H9 (cell line): ENCODE measurements around the gene SRA1. TPM values are rescaled to one million over a fixed set of nuclear protein-coding genes. Genes with fewer than 3 reads are reported as not detected.

Experiments used
- DNase-seq: peaks from one replicate; pipeline ENCODE4 v3.0.0-alpha.2; 2017
- H2AFZ ChIP-seq: one replicate; pipeline ENCODE4 v1.6.1; 2013; ENCODE audit warnings: mild to moderate bottlenecking, low read length, control low read depth, moderate library complexity
- H2AK5ac ChIP-seq: 2 replicates; pipeline ENCODE4 v1.6.1; 2013; ENCODE audit warnings: low read length, control low read depth, mixed read lengths; ENCODE audit not compliant: insufficient read length
- H2BK120ac ChIP-seq: one replicate; pipeline ENCODE4 v1.6.1; 2013; ENCODE audit warnings: low read depth, mild to moderate bottlenecking, low read length, control low read depth, inconsistent platforms; ENCODE audit not compliant: poor library complexity, severe bottlenecking
- H2BK12ac ChIP-seq: 2 replicates; pipeline ENCODE4 v1.6.1; 2013; ENCODE audit warnings: low read length, control low read depth, mixed read lengths, low read depth; ENCODE audit not compliant: insufficient read length
- H2BK15ac ChIP-seq: 2 replicates; pipeline ENCODE4 v1.6.1; 2013; ENCODE audit warnings: low read depth, low read length, control low read depth
- H2BK20ac ChIP-seq: one replicate; pipeline ENCODE4 v1.6.1; 2013; ENCODE audit warnings: low read depth, mild to moderate bottlenecking, low read length, control low read depth, inconsistent platforms; ENCODE audit not compliant: poor library complexity, severe bottlenecking
- H2BK5ac ChIP-seq: 2 replicates; pipeline ENCODE4 v1.6.1; 2013; ENCODE audit warnings: low read length, control low read depth, mixed read lengths; ENCODE audit not compliant: insufficient read length
- H3K14ac ChIP-seq: 2 replicates; pipeline ENCODE4 v1.6.1; 2013; ENCODE audit warnings: low read length, control low read depth; ENCODE audit not compliant: insufficient read depth
- H3K18ac ChIP-seq: 2 replicates; pipeline ENCODE4 v1.6.1; 2013; ENCODE audit warnings: low read depth, mild to moderate bottlenecking, mixed read lengths, low read length, control low read depth; ENCODE audit not compliant: insufficient read length
- H3K23ac ChIP-seq: 2 replicates; pipeline ENCODE4 v1.6.1; 2013; ENCODE audit warnings: low read length, control low read depth, mixed read lengths, low read depth; ENCODE audit not compliant: insufficient read length
- H3K23me2 ChIP-seq: 2 replicates; pipeline ENCODE4 v1.6.1; 2013; ENCODE audit warnings: low read depth, mild to moderate bottlenecking, mixed read lengths, low read length, control low read depth; ENCODE audit not compliant: insufficient read length, poor library complexity, severe bottlenecking
- H3K27ac ChIP-seq: 2 replicates; pipeline ENCODE4 v1.5.1; 2013; ENCODE audit warnings: low read length, control low read depth, mixed read lengths, low read depth; ENCODE audit not compliant: insufficient read length
- H3K27me3 ChIP-seq: 2 replicates; pipeline ENCODE4 v1.6.1; 2013; ENCODE audit warnings: low read length, control low read depth, inconsistent platforms; ENCODE audit not compliant: insufficient read depth
- H3K4ac ChIP-seq: 2 replicates; pipeline ENCODE4 v1.6.1; 2013; ENCODE audit warnings: low read depth, mild to moderate bottlenecking, control low read depth, inconsistent platforms, low read length, moderate library complexity
- H3K4me1 ChIP-seq: 2 replicates; pipeline ENCODE4 v1.6.1; 2013; ENCODE audit warnings: low read length, control low read depth, inconsistent platforms; ENCODE audit not compliant: insufficient read depth
- H3K4me2 ChIP-seq: 2 replicates; pipeline ENCODE4 v1.6.1; 2013; ENCODE audit warnings: low read length, control low read depth, mixed read lengths; ENCODE audit not compliant: insufficient read length, insufficient read depth
- H3K56ac ChIP-seq: 2 replicates; pipeline ENCODE4 v1.6.1; 2013; ENCODE audit warnings: low read depth, mild to moderate bottlenecking, mixed read lengths, low read length, control low read depth; ENCODE audit not compliant: insufficient read length
- H3K79me1 ChIP-seq: 2 replicates; pipeline ENCODE4 v1.6.1; 2013; ENCODE audit warnings: low read depth, mild to moderate bottlenecking, moderate library complexity, low read length, control low read depth, inconsistent platforms; ENCODE audit not compliant: insufficient read depth, poor library complexity, severe bottlenecking
- H3K79me2 ChIP-seq: 2 replicates; pipeline ENCODE4 v1.6.1; 2013; ENCODE audit warnings: low read length, control low read depth, inconsistent platforms; ENCODE audit not compliant: insufficient read depth
- H3K9ac ChIP-seq: 2 replicates; pipeline ENCODE4 v1.6.1; 2013; ENCODE audit warnings: low read length, control low read depth, mixed read lengths; ENCODE audit not compliant: insufficient read length; ENCODE audit errors: extremely low read depth
- H3K9me3 ChIP-seq: one replicate; pipeline ENCODE4 v1.6.1; 2013; ENCODE audit warnings: low read depth, low read length, inconsistent platforms; ENCODE audit not compliant: control insufficient read depth
- H3T11ph ChIP-seq: one replicate; pipeline ENCODE4 v1.6.1; 2013; ENCODE audit warnings: mild to moderate bottlenecking, low read length, control low read depth, inconsistent platforms
- H4K20me1 ChIP-seq: one replicate; pipeline ENCODE4 v1.6.1; 2013; ENCODE audit not compliant: control insufficient read depth, insufficient read length, insufficient read depth
- H4K5ac ChIP-seq: 2 replicates; pipeline ENCODE4 v1.6.1; 2013; ENCODE audit warnings: low read depth, mild to moderate bottlenecking, mixed read lengths, low read length, control low read depth; ENCODE audit not compliant: insufficient read length
- H4K8ac ChIP-seq: replicated peaks from 2 replicates; pipeline ENCODE4 v1.6.1; 2013; ENCODE audit warnings: low read length, control low read depth, mixed read lengths, low read depth; ENCODE audit not compliant: insufficient read length
- H4K91ac ChIP-seq: 2 replicates; pipeline ENCODE4 v1.6.1; 2013; ENCODE audit warnings: low read depth, mild to moderate bottlenecking, moderate library complexity, mixed read lengths, low read length, control low read depth; ENCODE audit not compliant: insufficient read length
- H3K27ac Mint-ChIP-seq, 3 experiments: 2 replicates in 2 of 3; 3 replicates in 1 of 3; pipeline ENCODE4 v1.8.0; 2020 to 2021; ENCODE audit warnings: mixed read lengths in 3 of 3, mild to moderate bottlenecking in 1 of 3, moderate library complexity in 1 of 3
- H3K27me3 Mint-ChIP-seq: 2 replicates; pipeline ENCODE4 v1.8.0; 2021; ENCODE audit warnings: low read depth, mild to moderate bottlenecking, moderate library complexity, mixed read lengths
- H3K36me3 Mint-ChIP-seq, 3 experiments: 2 replicates in 2 of 3; 3 replicates in 1 of 3; pipeline ENCODE4 v1.8.0; 2020 to 2021; ENCODE audit warnings: low read depth in 3 of 3, mixed read lengths in 3 of 3; ENCODE audit not compliant: insufficient read depth in 1 of 3
- H3K4me1 Mint-ChIP-seq, 2 experiments: 2 replicates each; pipeline ENCODE4 v1.8.0; 2020; ENCODE audit warnings: mixed read lengths in 2 of 2
- H3K4me3 Mint-ChIP-seq, 2 experiments: 2 replicates in 1 of 2; 3 replicates in 1 of 2; pipeline ENCODE4 v1.8.0; 2020 to 2021; ENCODE audit warnings: mild to moderate bottlenecking in 2 of 2, mixed read lengths in 2 of 2, moderate library complexity in 1 of 2
- H3K9me3 Mint-ChIP-seq, 2 experiments: 2 replicates in 1 of 2; 3 replicates in 1 of 2; pipeline ENCODE4 v1.8.0; 2020; ENCODE audit warnings: mild to moderate bottlenecking in 2 of 2, mixed read lengths in 2 of 2, moderate library complexity in 1 of 2
- CTCF ChIP-seq: fragments of 200-600 bp; sonication (generic); conservative IDR thresholded peaks from 3 replicates; pipeline ENCODE4 v1.8.0; 2021; ENCODE audit warnings: antibody characterized with exemption, mild to moderate bottlenecking
- WGBS: extraction: QIAGEN DNeasy Blood & Tissue Kit; methylation state at CpG from one replicate; pipeline ENCODE4 v1.1.7; 2013; ENCODE audit warnings: missing lambda C conversion rate, low lambda C conversion rate, mixed read lengths; ENCODE audit not compliant: insufficient read length; ENCODE audit errors: extremely low coverage; 5-methylcytosine and 5-hydroxymethylcytosine counted together
- long read RNA-seq: library from polyadenylated mRNA; unstranded; transcript quantifications from one replicate; pipeline ENCODE4 v2.0.0, GENCODE V29; 2020
- total RNA-seq: library from RNA; stranded (reverse); gene quantifications from 2 replicates; pipeline ENCODE4 v1.2.1, GENCODE V29; 2021

SRA1 gene
- total RNA-seq: 49.3 and 54.0 TPM in 2 replicates
- long read RNA-seq, transcript SRA1-201 (5 exons, 2,107 nt): major isoform, 137 of 226 reads
- long read RNA-seq, transcript SRA1-206 (3 exons, 769 nt): minor isoform, 11 of 226 reads
- long read RNA-seq, transcript SRA1-205 (4 exons, 1,466 nt): minor isoform, 61 of 226 reads
- long read RNA-seq, partial matches to known transcripts: 3 of 226 reads
- long read RNA-seq, other reads (novel, unspliced or antisense): 12 of 226 reads

- Histone ChIP-seq H2BK5ac (no peak within 1 kb of the TSS), H3K4me1 (0 out of 2 replicates have a peak, but pooled peaks cover 3% of the 10 kb centered on the region), H3K4ac (no peak within 1 kb of the TSS; the same call in none of the 2 replicates), H4K20me1 (no peaks in the 10 kb centered on the region), H4K5ac (no peak within 1 kb of the TSS), H3K56ac (no peak within 1 kb of the TSS), H3K23me2 (no peaks in the 10 kb centered on the region), H3K27me3 (no peaks in the 10 kb centered on the region), H3K18ac (peak within 1 kb of the TSS; percentile 90), H2BK20ac (no peak within 1 kb of the TSS), H3K79me2 (peaks cover 6% of the 10 kb centered on the region), H3K27ac (no peak within 1 kb of the TSS), H3K79me1 (peaks cover 3% of the 10 kb centered on the region), H2AK5ac (no peak within 1 kb of the TSS), H3K9ac (peak within 1 kb of the TSS; percentile 87), H3K14ac (peak within 1 kb of the TSS; percentile 87), H4K8ac (no peak within 1 kb of the TSS), H3K4me2 (peak within 1 kb of the TSS; percentile 94), H3T11ph (no peak within 1 kb of the TSS), H2BK12ac (no peak within 1 kb of the TSS), H2BK15ac (no peak within 1 kb of the TSS), H2BK120ac (no peak within 1 kb of the TSS), H3K9me3 (no peaks in the 10 kb centered on the region), H4K91ac (peak within 1 kb of the TSS; percentile 22), H3K23ac (no peak within 1 kb of the TSS), H2AFZ (no peak within 1 kb of the TSS)
- Mint-ChIP-seq H3K9me3 (no peaks in the 10 kb centered on the region), H3K4me1 (peaks cover 25 to 26% of the 10 kb centered on the region in 2 experiments), H3K27me3 (no peaks in the 10 kb centered on the region), H3K36me3 (peaks cover 6 to 33% (median 31%) of the 10 kb centered on the region in 3 experiments; a peak in 6 of 7 replicates), H3K4me3 (peak within 1 kb of the TSS; percentile 91 to 92), H3K27ac (peak within 1 kb of the TSS; percentile 90 to 97 (median 90))
- no CpG with 5 or more reads among the region's 46 CpGs for WGBS
- DNase-seq: peak; percentile 95
- TF ChIP-seq CTCF: no peak
These were observed at the start of gene SRA1 for GRCh38 chr5:140557136-140557805. TSS of gene SRA1 (minus strand) at chr5:140557473. CDS start at chr5:140557452, 21 bp downstream.
